ENCODE results near the gene VSTM2L. TPM values are rescaled to one million over a fixed set of nuclear protein-coding genes. Genes with fewer than 3 reads are reported as not detected.

Gene VSTM2L
- polyA plus RNA-seq, 2 of the 4 experiments (the other 2 are of a cell fraction), result 2.0 to 5.8 TPM

- Histone ChIP-seq H3K4me2 (no peak overlapping the region), H3K9me3 (no peaks in the 10 kb centered on the region), H3K4me1 (no peaks in the 10 kb centered on the region), H3K4me3 (no peak overlapping the region), H3K27ac (no peak overlapping the region)
- 80% methylated on average over 8 of the region's 8 CpGs for WGBS (ENCODE audit: missing lambda C conversion rate)
- ChIA-PET CTCF (no interaction called here), POLR2A (no interaction called here)
- FAIRE-seq, result no peak
- TF ChIP-seq HMGXB4 (CRISPR knock-in tag; IDR thresholded peaks at IDR 0.05; ENCODE audit: borderline replicate concordance) (no peak), NR3C1 (IDR thresholded peaks at IDR 0.05) (no peak), E2F6 (IDR thresholded peaks at IDR 0.05; ENCODE audit: borderline replicate concordance, low read depth) (no peak), HOXB5 (CRISPR knock-in tag; IDR thresholded peaks at IDR 0.05) (no peak), RFX5 (IDR thresholded peaks at IDR 0.05) (no peak), FOSB (CRISPR knock-in tag; IDR thresholded peaks at IDR 0.05) (no peak), HDAC2 (IDR thresholded peaks at IDR 0.05) (no peak), RARB (CRISPR knock-in tag; IDR thresholded peaks at IDR 0.05) (no peak), PBX3 (IDR thresholded peaks at IDR 0.05) (no peak), FOSL2 (IDR thresholded peaks at IDR 0.05) (no peak), FOSL2 (CRISPR knock-in tag; IDR thresholded peaks at IDR 0.05) (no peak), KDM1A (IDR thresholded peaks at IDR 0.05; ENCODE audit: low read depth) (no peak), CHD4 (IDR thresholded peaks at IDR 0.05; ENCODE audit: borderline replicate concordance) (no peak), HOXB13 (CRISPR knock-in tag; IDR thresholded peaks at IDR 0.05; ENCODE audit: low read depth) (no peak), MYC (IDR thresholded peaks at IDR 0.05; ENCODE audit: borderline replicate concordance, low read length) (no peak)
- DNase-seq (ENCODE audit: low read depth in 1 of 2, low spot score in 1 of 2), result no peak
- no peak for ATAC-seq
Observed at GRCh38 chr20:37885042-37885441, 17.9 kb upstream of the VSTM2L start.

DNA sequence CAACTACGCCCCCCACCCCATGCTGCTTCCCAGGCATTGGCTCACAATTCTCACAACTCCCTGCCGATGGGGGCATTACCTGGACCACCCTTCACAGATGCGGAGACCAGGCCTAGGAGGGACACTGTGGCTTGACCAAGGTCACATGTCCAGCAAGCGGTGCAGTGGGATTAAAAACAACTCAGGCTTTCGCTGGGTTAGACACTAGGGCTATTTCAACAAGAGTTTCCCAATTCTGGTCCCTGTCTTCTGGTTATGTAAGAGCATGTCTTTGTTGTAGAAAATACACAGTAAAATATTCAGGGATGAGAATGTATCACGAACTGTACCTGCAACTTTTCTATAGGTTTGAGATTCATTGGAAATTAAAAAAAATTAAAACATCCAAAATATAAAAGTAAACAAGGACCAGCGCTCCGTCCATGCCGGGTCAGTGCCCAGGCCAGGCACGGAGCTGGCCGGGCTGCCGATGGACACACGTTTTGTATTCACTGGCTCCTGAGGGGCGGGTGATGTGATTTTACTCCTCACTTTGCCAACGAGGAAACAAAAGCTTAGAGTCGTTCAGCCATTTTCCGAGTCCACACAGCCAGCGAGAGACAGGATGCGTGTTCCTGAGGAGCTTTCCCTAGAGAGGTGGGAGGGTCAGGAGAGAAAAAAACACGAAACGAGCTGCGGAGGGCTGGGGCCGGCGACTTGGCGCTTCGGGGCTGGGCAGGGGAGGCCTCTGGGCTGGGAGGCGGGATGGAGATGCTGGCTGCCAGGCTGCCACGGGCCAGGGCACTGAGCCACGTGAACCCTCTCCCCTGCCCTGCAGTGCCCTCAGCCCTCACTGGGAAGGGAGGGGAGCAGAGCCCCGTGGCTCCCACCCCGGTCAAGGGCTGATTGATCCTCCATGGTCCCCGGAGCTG, 17.1 kb upstream of the VSTM2L start:
- ChIA-PET POLR2A (no interaction called here), CTCF (interaction anchor here (1.5 to 1.7 kb wide), 2 partner anchors 11 to 17 kb away, joined by 4 to 7 read pairs; partner anchors contain the start of gene VSTM2L)
- TF ChIP-seq HES2 (IDR thresholded peaks at IDR 0.05) (no peak), FOXS1 (CRISPR knock-in tag; IDR thresholded peaks at IDR 0.05) (no peak), CEBPB (IDR thresholded peaks at IDR 0.05) (no peak), TP53 (CRISPR knock-in tag; IDR thresholded peaks at IDR 0.05) (no peak), MAFK (IDR thresholded peaks at IDR 0.05; ENCODE audit: partially characterized antibody) (no peak), ZNF302 (CRISPR knock-in tag; IDR thresholded peaks at IDR 0.05) (no peak), NPAS2 (CRISPR knock-in tag; IDR thresholded peaks at IDR 0.05; ENCODE audit: borderline replicate concordance) (no peak)
- TF ChIP-seq, protein P1, sequence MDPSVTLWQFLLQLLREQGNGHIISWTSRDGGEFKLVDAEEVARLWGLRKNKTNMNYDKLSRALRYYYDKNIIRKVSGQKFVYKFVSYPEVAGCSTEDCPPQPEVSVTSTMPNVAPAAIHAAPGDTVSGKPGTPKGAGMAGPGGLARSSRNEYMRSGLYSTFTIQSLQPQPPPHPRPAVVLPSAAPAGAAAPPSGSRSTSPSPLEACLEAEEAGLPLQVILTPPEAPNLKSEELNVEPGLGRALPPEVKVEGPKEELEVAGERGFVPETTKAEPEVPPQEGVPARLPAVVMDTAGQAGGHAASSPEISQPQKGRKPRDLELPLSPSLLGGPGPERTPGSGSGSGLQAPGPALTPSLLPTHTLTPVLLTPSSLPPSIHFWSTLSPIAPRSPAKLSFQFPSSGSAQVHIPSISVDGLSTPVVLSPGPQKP (IDR thresholded peaks at IDR 0.05; ENCODE audit: low read depth, low read length), result no peak
- TF ChIP-seq, protein P2, sequence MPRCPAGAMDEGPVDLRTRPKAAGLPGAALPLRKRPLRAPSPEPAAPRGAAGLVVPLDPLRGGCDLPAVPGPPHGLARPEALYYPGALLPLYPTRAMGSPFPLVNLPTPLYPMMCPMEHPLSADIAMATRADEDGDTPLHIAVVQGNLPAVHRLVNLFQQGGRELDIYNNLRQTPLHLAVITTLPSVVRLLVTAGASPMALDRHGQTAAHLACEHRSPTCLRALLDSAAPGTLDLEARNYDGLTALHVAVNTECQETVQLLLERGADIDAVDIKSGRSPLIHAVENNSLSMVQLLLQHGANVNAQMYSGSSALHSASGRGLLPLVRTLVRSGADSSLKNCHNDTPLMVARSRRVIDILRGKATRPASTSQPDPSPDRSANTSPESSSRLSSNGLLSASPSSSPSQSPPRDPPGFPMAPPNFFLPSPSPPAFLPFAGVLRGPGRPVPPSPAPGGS (IDR thresholded peaks at IDR 0.05), result no peak
- 71% methylated on average over 31 of the region's 32 CpGs for WGBS (ENCODE audit: missing lambda C conversion rate)
- no peak for ATAC-seq
- DNase-seq (ENCODE audit: low read depth in 1 of 2, low spot score in 1 of 2), result no peak
- H3K27ac ChIP-seq, result no peak overlapping the region
- no peak for FAIRE-seq
- no peaks in the 10 kb centered on the region for H3K9me3 ChIP-seq
- H3K4me2 ChIP-seq, result no peak overlapping the region
- H3K4me1 ChIP-seq, result no peaks in the 10 kb centered on the region
- H3K4me3 ChIP-seq, result no peak overlapping the region
